Measurements from ENCODE around the gene DUSP1.
A peak's percentile ranks its signal among the peaks of the same experiment; 100 is the strongest.

The DUSP1 gene, protein sequence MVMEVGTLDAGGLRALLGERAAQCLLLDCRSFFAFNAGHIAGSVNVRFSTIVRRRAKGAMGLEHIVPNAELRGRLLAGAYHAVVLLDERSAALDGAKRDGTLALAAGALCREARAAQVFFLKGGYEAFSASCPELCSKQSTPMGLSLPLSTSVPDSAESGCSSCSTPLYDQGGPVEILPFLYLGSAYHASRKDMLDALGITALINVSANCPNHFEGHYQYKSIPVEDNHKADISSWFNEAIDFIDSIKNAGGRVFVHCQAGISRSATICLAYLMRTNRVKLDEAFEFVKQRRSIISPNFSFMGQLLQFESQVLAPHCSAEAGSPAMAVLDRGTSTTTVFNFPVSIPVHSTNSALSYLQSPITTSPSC

DNA sequence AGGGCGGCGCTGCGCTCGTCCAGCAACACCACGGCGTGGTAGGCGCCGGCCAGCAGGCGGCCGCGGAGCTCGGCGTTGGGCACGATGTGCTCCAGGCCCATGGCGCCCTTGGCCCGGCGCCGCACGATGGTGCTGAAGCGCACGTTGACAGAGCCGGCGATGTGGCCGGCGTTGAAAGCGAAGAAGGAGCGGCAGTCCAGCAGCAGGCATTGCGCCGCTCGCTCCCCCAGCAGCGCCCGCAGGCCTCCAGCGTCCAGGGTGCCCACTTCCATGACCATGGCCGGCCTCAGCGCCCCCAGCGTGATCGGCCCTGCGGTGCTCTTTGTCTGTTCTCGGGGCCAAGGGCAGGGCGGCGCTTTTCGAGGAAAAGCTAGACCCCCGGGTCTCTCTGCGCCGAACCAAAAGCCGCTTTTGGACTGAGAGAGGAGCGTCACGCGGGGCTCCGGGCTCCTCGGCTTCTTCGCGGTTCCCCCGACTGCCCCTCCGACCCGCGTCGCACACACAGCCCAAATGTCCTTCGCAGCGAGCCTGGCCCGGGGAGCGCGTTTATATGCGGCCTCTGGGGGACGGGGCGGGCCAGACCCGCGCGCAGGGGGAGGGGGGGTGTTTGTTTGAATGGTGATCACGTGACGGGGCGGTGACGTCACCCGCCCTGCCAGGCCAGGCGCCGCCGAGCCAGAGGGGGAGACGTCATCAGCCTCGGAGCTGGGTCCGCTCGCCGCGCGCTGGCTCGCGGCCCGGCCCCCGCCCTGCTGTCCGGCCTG is at the start of gene DUSP1:
TSS of gene DUSP1 (minus strand) at position 521 of the 764 bp plus-strand sequence. CDS start at position 278, 243 bp downstream.
- Mint-ChIP-seq H3K36me3 (ENCODE audit: low read depth) (peaks cover 30% of the 10 kb centered on the region), H3K9me3 (no peaks in the 10 kb centered on the region), H3K4me3 (peak within 1 kb of the TSS; percentile 96), H3K27ac (peak within 1 kb of the TSS; percentile 98), H3K27me3 (ENCODE audit: low read depth, poor library complexity) (peaks cover 17% of the 10 kb centered on the region), H3K4me1 (peaks cover 71% of the 10 kb centered on the region)
- peak; percentile 99 for DNase-seq
- TF ChIP-seq, protein P1, sequence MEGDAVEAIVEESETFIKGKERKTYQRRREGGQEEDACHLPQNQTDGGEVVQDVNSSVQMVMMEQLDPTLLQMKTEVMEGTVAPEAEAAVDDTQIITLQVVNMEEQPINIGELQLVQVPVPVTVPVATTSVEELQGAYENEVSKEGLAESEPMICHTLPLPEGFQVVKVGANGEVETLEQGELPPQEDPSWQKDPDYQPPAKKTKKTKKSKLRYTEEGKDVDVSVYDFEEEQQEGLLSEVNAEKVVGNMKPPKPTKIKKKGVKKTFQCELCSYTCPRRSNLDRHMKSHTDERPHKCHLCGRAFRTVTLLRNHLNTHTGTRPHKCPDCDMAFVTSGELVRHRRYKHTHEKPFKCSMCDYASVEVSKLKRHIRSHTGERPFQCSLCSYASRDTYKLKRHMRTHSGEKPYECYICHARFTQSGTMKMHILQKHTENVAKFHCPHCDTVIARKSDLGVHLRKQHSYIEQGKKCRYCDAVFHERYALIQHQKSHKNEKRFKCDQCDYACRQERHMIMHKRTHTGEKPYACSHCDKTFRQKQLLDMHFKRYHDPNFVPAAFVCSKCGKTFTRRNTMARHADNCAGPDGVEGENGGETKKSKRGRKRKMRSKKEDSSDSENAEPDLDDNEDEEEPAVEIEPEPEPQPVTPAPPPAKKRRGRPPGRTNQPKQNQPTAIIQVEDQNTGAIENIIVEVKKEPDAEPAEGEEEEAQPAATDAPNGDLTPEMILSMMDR (IDR thresholded peaks at IDR 0.05), result peak; percentile 37

DNA sequence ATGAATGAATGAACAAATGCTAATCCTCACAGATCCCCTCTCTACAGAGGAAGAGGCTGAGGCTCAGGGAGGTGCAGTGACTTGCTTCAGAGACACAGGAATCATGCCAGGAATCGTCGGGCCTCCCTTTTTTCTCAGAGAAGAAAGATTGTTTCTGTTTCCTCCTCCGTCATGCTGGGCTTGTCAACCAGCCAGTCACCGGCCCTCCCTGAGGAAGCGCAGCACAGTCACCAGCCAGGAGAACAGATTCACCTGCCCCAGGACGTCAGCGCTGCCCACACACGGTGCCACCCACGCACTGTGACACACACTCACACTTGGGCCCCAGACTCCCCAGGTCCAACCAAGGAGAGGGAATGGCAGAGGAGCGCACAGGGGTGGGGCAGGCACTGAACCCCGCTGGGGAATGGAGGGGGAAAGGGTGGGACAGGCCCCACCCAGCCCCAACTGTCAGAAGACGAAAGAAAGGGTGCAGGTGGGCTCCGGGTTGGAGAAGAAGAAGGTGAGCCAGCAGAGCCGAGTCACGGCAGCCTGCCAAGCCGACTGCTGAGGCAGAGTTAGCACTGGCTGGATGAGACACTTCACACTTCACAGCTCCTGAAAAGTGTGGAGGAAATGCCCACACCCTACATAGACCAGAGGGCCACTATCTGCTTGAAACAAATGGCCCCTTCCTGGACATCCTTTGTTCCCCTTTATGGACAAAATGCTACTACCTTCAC is 49.2 kb upstream of the DUSP1 start:
- H3K9me3 Mint-ChIP-seq, result peaks cover 7% of the 10 kb centered on the region
- TF ChIP-seq, protein P1 (IDR thresholded peaks at IDR 0.05), result no peak
- H3K27ac Mint-ChIP-seq, result no peak overlapping the region
- peaks cover 3% of the 10 kb centered on the region for H3K27me3 Mint-ChIP-seq (ENCODE audit: low read depth, poor library complexity)
- DNase-seq, result no peak
- peaks cover 2% of the 10 kb centered on the region for H3K36me3 Mint-ChIP-seq (ENCODE audit: low read depth)
- no peak overlapping the region for H3K4me3 Mint-ChIP-seq
- H3K4me1 Mint-ChIP-seq, result peaks cover 23% of the 10 kb centered on the region

DNA sequence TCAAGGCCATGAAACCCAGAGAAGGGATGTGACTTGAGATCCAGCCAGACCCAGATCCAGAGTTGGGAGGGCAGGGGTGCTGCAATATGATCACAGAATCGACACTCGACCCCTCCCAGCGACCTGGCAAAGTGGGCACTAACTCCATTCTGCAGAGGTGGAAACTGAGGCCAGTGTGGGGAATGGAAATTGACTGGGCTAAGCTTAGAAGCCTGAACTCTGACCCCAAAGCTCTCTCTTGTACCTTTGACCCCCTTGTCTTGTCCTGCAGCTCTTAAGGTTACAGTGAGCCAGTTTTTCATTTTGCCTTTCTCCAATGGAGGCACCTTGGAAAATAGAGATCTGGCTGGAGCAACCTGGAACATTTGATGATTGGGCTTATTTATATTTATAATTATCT is 48.6 kb upstream of the DUSP1 start:
- H3K27ac Mint-ChIP-seq, result no peak overlapping the region
- peaks cover 5% of the 10 kb centered on the region for H3K27me3 Mint-ChIP-seq (ENCODE audit: low read depth, poor library complexity)
- H3K36me3 Mint-ChIP-seq (ENCODE audit: low read depth), result no peaks in the 10 kb centered on the region
- no peak overlapping the region for H3K4me3 Mint-ChIP-seq
- H3K9me3 Mint-ChIP-seq, result peaks cover under 1% of the 10 kb centered on the region
- no peak for DNase-seq
- peaks cover 21% of the 10 kb centered on the region for H3K4me1 Mint-ChIP-seq
- TF ChIP-seq, protein P1 (IDR thresholded peaks at IDR 0.05), result no peak

DNA sequence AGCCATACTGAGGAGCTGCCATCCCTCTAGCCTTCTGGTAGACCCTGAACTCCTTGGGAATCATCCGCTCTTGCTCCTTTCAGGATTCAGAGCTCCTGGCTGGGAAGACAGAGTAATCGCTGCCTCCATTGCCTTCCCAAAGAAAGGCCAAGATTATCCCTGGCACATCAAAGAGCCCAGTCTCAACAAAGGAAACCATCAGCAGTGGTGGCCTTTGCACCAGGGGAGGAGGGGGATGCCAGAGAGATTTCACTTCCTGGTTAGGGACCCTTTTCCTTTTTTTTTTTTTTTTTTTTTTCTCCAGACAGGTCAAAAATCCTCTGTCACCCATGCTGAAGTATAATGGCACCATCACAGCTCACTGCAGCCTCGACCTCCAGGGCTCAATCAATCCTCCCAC is 47.1 kb upstream of the DUSP1 start:
- no peak for DNase-seq
- TF ChIP-seq, protein P1 (IDR thresholded peaks at IDR 0.05), result no peak
- Mint-ChIP-seq H3K27me3 (ENCODE audit: low read depth, poor library complexity) (peaks cover 5% of the 10 kb centered on the region), H3K9me3 (no peaks in the 10 kb centered on the region), H3K36me3 (ENCODE audit: low read depth) (no peaks in the 10 kb centered on the region), H3K4me3 (no peak overlapping the region), H3K4me1 (peaks cover 6% of the 10 kb centered on the region), H3K27ac (peak overlapping the region; percentile 22)

DNA sequence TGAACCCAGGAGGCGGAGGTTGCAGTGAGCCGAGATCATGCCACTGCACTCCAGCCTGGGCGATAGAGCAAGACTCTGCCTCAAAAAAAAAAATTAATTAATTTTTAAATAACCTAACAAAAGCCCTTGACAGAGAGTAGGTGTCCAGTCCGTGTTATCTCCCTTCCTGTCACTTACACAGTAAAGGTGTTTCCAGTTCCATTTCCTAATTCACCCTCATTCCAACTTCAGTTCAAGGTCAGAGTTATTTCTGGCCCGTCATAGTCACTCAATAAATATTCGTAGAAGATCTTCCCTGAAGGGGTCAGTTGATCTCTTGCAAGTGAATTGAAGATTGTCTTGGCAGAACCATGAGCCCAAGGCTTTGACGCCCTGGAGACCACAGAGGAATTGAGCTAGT is 46.7 kb upstream of the DUSP1 start:
- peaks cover 4% of the 10 kb centered on the region for H3K4me1 Mint-ChIP-seq

More for the DNA sequence above, 46.7 kb upstream of the DUSP1 start:
- TF ChIP-seq, protein P1 (IDR thresholded peaks at IDR 0.05), result no peak
- Mint-ChIP-seq H3K9me3 (no peaks in the 10 kb centered on the region), H3K4me3 (no peak overlapping the region), H3K27me3 (ENCODE audit: low read depth, poor library complexity) (peaks cover 5% of the 10 kb centered on the region), H3K27ac (no peak overlapping the region), H3K36me3 (ENCODE audit: low read depth) (no peaks in the 10 kb centered on the region)
- no peak for DNase-seq
